Measurements from ENCODE around the gene C13orf46. TPM values are rescaled to one million over a fixed set of nuclear protein-coding genes. Genes with fewer than 3 reads are reported as not detected.
A peak's percentile ranks its signal among the peaks of the same experiment; 100 is the strongest.

C13orf46 gene
- total RNA-seq, 4 donors from 2014 or later = 0.41 to 77.4 (median 1.1) TPM; not detected in 1

DNA sequence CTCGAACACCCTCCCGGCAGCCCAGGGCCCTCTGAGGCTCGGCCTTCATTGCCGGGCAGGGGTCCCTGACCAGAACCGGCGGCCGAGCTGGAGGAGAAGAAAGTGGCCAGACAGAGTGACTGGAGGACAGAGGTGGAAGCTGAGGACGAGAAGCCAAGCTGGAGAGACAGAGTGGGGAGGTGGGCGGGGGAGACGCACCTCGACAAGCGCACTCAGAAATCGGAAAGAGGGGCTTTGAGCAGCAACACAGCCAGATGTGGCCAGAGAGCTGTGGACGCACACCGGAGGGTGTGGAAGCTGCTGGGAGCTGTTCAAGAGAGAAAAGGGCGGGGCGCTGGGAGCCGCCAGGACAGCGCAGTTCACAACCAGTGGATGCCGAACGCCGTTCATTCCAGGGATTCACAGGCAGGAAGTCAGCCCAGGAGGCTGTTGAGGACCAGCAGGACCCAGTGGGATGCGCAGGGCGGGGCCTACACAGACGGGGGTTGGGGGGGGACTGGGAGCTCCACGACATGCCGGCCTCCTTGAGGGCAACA lies 28.2 kb upstream of the C13orf46 start:
- Histone ChIP-seq H3K36me3 (no peaks in the 10 kb centered on the region), H3K9me3 (no peaks in the 10 kb centered on the region), H3K4me1 (peaks cover 0 to 5% (median 1%) of the 10 kb centered on the region in 4 donors), H3K4me3 (no peak overlapping the region), H3K27me3 (no peaks in the 10 kb centered on the region), H3K27ac (no peak overlapping the region)
- DNase-seq = peak; percentile 63
- 60 to 74% methylated on average over 4 to 27 of the region's 27 CpGs for WGBS, 2 donors (ENCODE audit: low coverage in 1 of 2)
- in situ Hi-C loops (cut with MboI; ENCODE audit: low pct_ligation_motif_present in 1 of 4, low pct_unique_long_range_greater_than_20kb in 1 of 4, low sequenced_read_pairs in 3 of 4) (no loop called here), intact Hi-C loops (cut with DNase I; ENCODE audit: low total_unique reads) (no loop called here)
- TF ChIP-seq POLR2AphosphoS5 (IDR thresholded peaks at IDR 0.05) (no peak), POLR2A (IDR thresholded peaks at IDR 0.05) (no peak), CTCF (IDR thresholded peaks at IDR 0.05) (no peak), EP300 (IDR thresholded peaks at IDR 0.05; ENCODE audit: low read depth) (no peak)

DNA sequence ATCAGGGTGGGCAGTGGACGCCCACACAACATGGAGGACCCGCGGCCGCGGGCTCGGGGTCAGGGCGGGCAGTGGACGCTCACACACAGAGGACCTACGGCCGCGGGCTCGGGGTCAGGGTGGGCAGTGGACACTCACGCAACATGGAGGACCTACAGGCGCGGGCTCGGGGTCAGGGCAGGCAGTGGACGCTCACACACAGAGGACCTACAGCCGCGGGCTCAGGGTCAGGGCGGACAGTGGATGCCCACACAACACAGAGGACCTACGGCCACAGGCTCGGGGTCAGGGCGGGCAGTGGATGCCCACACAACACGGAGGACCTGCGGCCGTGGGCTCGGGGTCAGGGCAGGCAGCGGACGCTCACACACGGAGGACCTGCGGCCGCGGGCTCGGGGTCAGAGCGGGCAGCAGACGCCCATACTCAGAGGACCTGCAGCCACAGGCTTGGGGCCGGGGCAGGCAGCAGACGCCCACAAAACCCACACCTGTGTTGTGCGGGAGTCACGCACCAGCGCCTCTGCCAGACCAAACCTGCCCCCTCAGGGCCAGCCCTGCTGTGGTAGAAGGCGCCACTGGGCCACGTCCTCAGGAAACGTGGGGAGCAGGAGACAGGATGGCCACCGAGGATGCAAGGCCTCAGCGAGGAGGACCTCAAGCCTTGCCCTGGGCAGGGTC lies 27.6 kb upstream of the C13orf46 start:
- no peaks in the 10 kb centered on the region for H3K27me3 ChIP-seq
- H3K27ac ChIP-seq = no peak overlapping the region
- H3K4me1 ChIP-seq = peaks cover 0 to 5% (median 1%) of the 10 kb centered on the region in 4 donors
- no peak overlapping the region for H3K4me3 ChIP-seq
- H3K9me3 ChIP-seq = no peaks in the 10 kb centered on the region
- in situ Hi-C loops (cut with MboI; ENCODE audit: low pct_ligation_motif_present in 1 of 4, low pct_unique_long_range_greater_than_20kb in 1 of 4, low sequenced_read_pairs in 3 of 4) (no loop called here), intact Hi-C loops (cut with DNase I; ENCODE audit: low total_unique reads) (no loop called here)
- no peaks in the 10 kb centered on the region for H3K36me3 ChIP-seq
- DNase-seq = no peak
- TF ChIP-seq CTCF (IDR thresholded peaks at IDR 0.05) = no peak
- TF ChIP-seq POLR2AphosphoS5 (IDR thresholded peaks at IDR 0.05) = no peak
- TF ChIP-seq EP300 (IDR thresholded peaks at IDR 0.05; ENCODE audit: low read depth) = no peak
- no peak for TF ChIP-seq POLR2A (IDR thresholded peaks at IDR 0.05)
- WGBS, 2 donors (ENCODE audit: low coverage in 1 of 2) = 95% methylated on average over 37 of the region's 46 CpGs; no CpG with 5 or more reads in 1 of the 2 donors

DNA sequence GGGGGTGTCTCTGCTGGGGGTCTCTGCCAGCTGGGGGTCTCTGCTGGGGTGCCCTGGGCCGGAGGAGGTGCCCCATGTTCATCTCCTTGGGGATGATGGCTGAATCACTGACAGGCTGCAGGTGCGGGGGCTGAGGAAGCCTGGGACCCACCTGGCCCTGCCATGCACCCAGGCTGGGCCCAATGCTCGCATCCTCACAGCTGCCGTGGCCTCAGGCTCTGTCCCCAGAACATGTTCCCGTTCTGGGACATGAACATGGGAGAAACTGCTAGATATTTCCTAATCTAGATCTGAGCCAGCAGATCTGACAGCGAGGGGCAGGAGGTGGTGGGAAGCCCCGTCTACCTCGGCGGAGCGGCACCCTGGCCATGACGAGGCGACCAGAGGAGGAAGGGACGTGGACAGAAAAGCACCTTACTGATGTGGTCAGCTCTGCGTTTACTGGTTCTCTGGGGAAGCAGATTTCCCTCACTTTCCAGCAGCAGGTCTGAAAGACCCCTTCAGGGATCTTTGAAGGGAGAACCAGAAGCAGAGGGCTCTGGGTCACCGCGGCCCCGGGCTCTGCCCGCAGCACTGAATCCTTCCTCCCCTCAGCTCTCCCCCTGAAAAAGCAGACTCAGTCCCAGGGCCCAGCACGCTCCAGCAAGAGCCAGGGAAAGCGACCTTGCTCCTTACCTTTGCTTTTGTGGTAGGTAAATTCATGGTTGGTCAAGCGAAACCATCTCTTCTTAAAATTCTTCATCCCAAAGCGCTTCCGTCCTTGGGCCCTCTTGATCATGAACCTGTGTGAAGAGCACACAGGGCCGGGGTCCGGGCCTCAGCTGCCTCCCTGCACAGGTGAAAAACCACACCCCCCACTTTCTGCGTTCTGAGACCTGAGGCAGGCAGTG lies 26.5 kb upstream of the C13orf46 start:
- H3K9me3 ChIP-seq = no peaks in the 10 kb centered on the region
- in situ Hi-C loops (cut with MboI; ENCODE audit: low pct_ligation_motif_present in 1 of 4, low pct_unique_long_range_greater_than_20kb in 1 of 4, low sequenced_read_pairs in 3 of 4) (no loop called here), intact Hi-C loops (cut with DNase I; ENCODE audit: low total_unique reads) (no loop called here)
- no peaks in the 10 kb centered on the region for H3K27me3 ChIP-seq
- H3K4me3 ChIP-seq = no peak overlapping the region
- WGBS, 2 donors (ENCODE audit: low coverage in 1 of 2) = 95% methylated on average over 25 of the region's 26 CpGs; no CpG with 5 or more reads in 1 of the 2 donors
- DNase-seq = no peak
- no peak overlapping the region for H3K27ac ChIP-seq
- H3K4me1 ChIP-seq = peaks cover 0 to 5% (median 1%) of the 10 kb centered on the region in 4 donors
- no peaks in the 10 kb centered on the region for H3K36me3 ChIP-seq
- TF ChIP-seq EP300 (IDR thresholded peaks at IDR 0.05; ENCODE audit: low read depth) (no peak), POLR2AphosphoS5 (IDR thresholded peaks at IDR 0.05) (no peak), POLR2A (IDR thresholded peaks at IDR 0.05) (no peak), CTCF (IDR thresholded peaks at IDR 0.05) (no peak)

DNA sequence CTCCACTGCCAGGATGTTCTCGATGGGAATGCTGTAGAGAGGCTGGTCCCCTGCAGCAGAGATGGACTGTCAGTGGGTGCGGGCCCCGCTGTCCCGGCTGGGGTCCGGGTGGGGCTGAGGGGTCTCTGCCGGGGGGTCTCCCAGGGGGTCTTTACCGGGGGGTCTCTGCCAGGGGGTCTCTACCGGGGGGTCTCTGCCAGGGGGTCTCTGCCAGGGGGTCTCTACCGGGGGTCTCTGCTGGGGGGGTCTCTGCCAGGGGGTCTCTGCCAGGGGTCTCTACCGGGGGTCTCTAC lies 25.7 kb upstream of the C13orf46 start:
- in situ Hi-C loops (cut with MboI; ENCODE audit: low pct_ligation_motif_present in 1 of 4, low pct_unique_long_range_greater_than_20kb in 1 of 4, low sequenced_read_pairs in 3 of 4) (no loop called here), intact Hi-C loops (cut with DNase I; ENCODE audit: low total_unique reads) (no loop called here)
- 83% methylated on average over 1 of the region's 10 CpGs; no CpG with 5 or more reads in 1 of the 2 donors for WGBS, 2 donors (ENCODE audit: low coverage in 1 of 2)
- Histone ChIP-seq H3K4me1 (peaks cover 0 to 5% (median 1%) of the 10 kb centered on the region in 4 donors), H3K4me3 (no peak overlapping the region), H3K36me3 (no peaks in the 10 kb centered on the region), H3K27ac (no peak overlapping the region), H3K9me3 (no peaks in the 10 kb centered on the region), H3K27me3 (no peaks in the 10 kb centered on the region)
- DNase-seq = no peak
- TF ChIP-seq POLR2A (IDR thresholded peaks at IDR 0.05) = no peak
- no peak for TF ChIP-seq EP300 (IDR thresholded peaks at IDR 0.05; ENCODE audit: low read depth)
- no peak for TF ChIP-seq POLR2AphosphoS5 (IDR thresholded peaks at IDR 0.05)
- TF ChIP-seq CTCF (IDR thresholded peaks at IDR 0.05) = no peak
